CD8-positive, alpha-beta memory T cell (primary cell): ENCODE results near the gene SLC7A14. TPM values are rescaled to one million over a fixed set of nuclear protein-coding genes. Genes with fewer than 3 reads are reported as not detected.

ENCODE experiments used
- CTCF ChIA-PET: fragments of 350-600 bp; sonication (Branson Sonifier 250); formaldehyde crosslinking; loops from one replicate; lab custom pipeline; 2021; ENCODE audit warnings: antibody characterized with exemption; lab: Charles Lee
- POLR2A ChIA-PET: fragments of 350-600 bp; sonication (Branson Sonifier 250); formaldehyde crosslinking; loops from one replicate; lab custom pipeline; 2021; ENCODE audit warnings: antibody characterized with exemption; lab: Charles Lee
- DNase-seq, 5 donors: peaks; one replicate each; pipeline versions ENCODE4 v3.0.0 to v3.0.0-alpha.2; 2020 to 2022; ENCODE audit warnings: mixed read lengths in 1 of 5
- H3K27ac ChIP-seq: one replicate; pipeline ENCODE4 v1.7.0; 2013; ENCODE audit warnings: low read depth, mild to moderate bottlenecking, low read length, moderate library complexity
- H3K27me3 ChIP-seq: 2 replicates; pipeline ENCODE4 v1.7.0; 2013; ENCODE audit warnings: low read length, mild to moderate bottlenecking; ENCODE audit not compliant: insufficient read depth, poor library complexity, severe bottlenecking
- H3K36me3 ChIP-seq: 2 replicates; pipeline ENCODE4 v1.7.0; 2013; ENCODE audit warnings: mild to moderate bottlenecking, low read length, moderate library complexity; ENCODE audit not compliant: insufficient read depth
- H3K4me1 ChIP-seq: 2 replicates; pipeline ENCODE4 v1.7.0; 2013; ENCODE audit warnings: mild to moderate bottlenecking, low read length, moderate library complexity; ENCODE audit not compliant: insufficient read depth
- H3K4me3 ChIP-seq: 2 replicates; pipeline ENCODE4 v1.7.0; 2013; ENCODE audit warnings: mild to moderate bottlenecking, low read length
- H3K9me3 ChIP-seq: 2 replicates; pipeline ENCODE4 v1.7.0; 2013; ENCODE audit warnings: mild to moderate bottlenecking, low read length
- H3K27ac Mint-ChIP-seq, 8 donors: one replicate each; pipeline ENCODE4 v1.8.0; 2020 to 2021; ENCODE audit warnings: mixed read lengths in 8 of 8, mild to moderate bottlenecking in 6 of 8, inconsistent platforms in 3 of 8, moderate library complexity in 3 of 8
- H3K27me3 Mint-ChIP-seq, 2 donors: one replicate each; pipeline ENCODE4 v1.8.0; 2020 to 2021; ENCODE audit warnings: mixed read lengths in 2 of 2, mild to moderate bottlenecking in 1 of 2, moderate library complexity in 1 of 2
- H3K36me3 Mint-ChIP-seq, 3 donors: one replicate each; pipeline ENCODE4 v1.8.0; 2020 to 2021; ENCODE audit warnings: mixed read lengths in 3 of 3, inconsistent platforms in 1 of 3, mild to moderate bottlenecking in 1 of 3
- H3K4me1 Mint-ChIP-seq, 3 donors: one replicate each; pipeline ENCODE4 v1.8.0; 2020 to 2021; ENCODE audit warnings: mixed read lengths in 3 of 3, inconsistent platforms in 1 of 3, mild to moderate bottlenecking in 1 of 3
- H3K4me3 Mint-ChIP-seq, 7 donors: one replicate each; pipeline ENCODE4 v1.8.0; 2020 to 2021; ENCODE audit warnings: mixed read lengths in 7 of 7, mild to moderate bottlenecking in 6 of 7, moderate library complexity in 4 of 7, inconsistent platforms in 2 of 7
- H3K9me3 Mint-ChIP-seq, 5 donors: one replicate each; pipeline ENCODE4 v1.8.0; 2020 to 2022; ENCODE audit warnings: mixed read lengths in 5 of 5, mild to moderate bottlenecking in 3 of 5, moderate library complexity in 2 of 5, inconsistent platforms in 1 of 5
- polyA plus RNA-seq: library from polyadenylated mRNA; unstranded; fragments of 300-500 nt; fragmentation: Illumina TruSeq; gene quantifications from one replicate; pipeline ENCODE4 v1.2.3, GENCODE V29; 2021
- total RNA-seq, 2 experiments: library from RNA; stranded (reverse); gene quantifications; one replicate each; pipeline ENCODE4 v1.2.3, GENCODE V29; 2021

The SLC7A14 gene
- total RNA-seq (not detected), polyA plus RNA-seq (not detected)

GRCh38 chr3:170585937-170586310 is at the start of gene SLC7A14:
TSS of gene SLC7A14 (minus strand) at chr3:170586075. CDS start at chr3:170526936, 59,139 bp downstream.
- peaks cover 0 to 4% (median 0%) of the 10 kb centered on the region in 3 donors for H3K36me3 Mint-ChIP-seq
- no peaks in the 10 kb centered on the region for H3K4me1 Mint-ChIP-seq
- no peak within 1 kb of the TSS for H3K27ac ChIP-seq
- H3K27me3 Mint-ChIP-seq = peaks cover 32 to 61% of the 10 kb centered on the region in 2 donors
- POLR2A ChIA-PET = no interaction called here
- DNase-seq = no peak
- H3K36me3 ChIP-seq = no peaks in the 10 kb centered on the region
- peaks cover 4 to 18% (median 5%) of the 10 kb centered on the region in 5 donors for H3K9me3 Mint-ChIP-seq
- H3K4me3 Mint-ChIP-seq = no peak within 1 kb of the TSS
- CTCF ChIA-PET = no interaction called here
- no peak within 1 kb of the TSS for H3K27ac Mint-ChIP-seq
- peaks cover 3% of the 10 kb centered on the region for H3K27me3 ChIP-seq
- no peaks in the 10 kb centered on the region for H3K4me1 ChIP-seq
- H3K9me3 ChIP-seq = no peaks in the 10 kb centered on the region
- no peak within 1 kb of the TSS for H3K4me3 ChIP-seq

- CTCF ChIA-PET = no interaction called here
- H3K27me3 Mint-ChIP-seq = peaks cover 7 to 18% of the 10 kb centered on the region in 2 donors
Measured at GRCh38 chr3:170635385-170635735, 49.5 kb upstream of the SLC7A14 start.

GRCh38 chr3:170634663-170635384 is 48.9 kb upstream of the SLC7A14 start:
- ChIA-PET CTCF (no interaction called here), POLR2A (no interaction called here)
- Mint-ChIP-seq H3K9me3 (no peaks in the 10 kb centered on the region), H3K36me3 (no peaks in the 10 kb centered on the region), H3K4me1 (no peaks in the 10 kb centered on the region), H3K27ac (no peak overlapping the region), H3K27me3 (peaks cover 7 to 18% of the 10 kb centered on the region in 2 donors), H3K4me3 (no peak overlapping the region)
- DNase-seq = no peak
- no peak overlapping the region for H3K4me3 ChIP-seq
- no peaks in the 10 kb centered on the region for H3K4me1 ChIP-seq
- H3K27ac ChIP-seq = no peak overlapping the region
- H3K9me3 ChIP-seq = no peaks in the 10 kb centered on the region
- no peaks in the 10 kb centered on the region for H3K27me3 ChIP-seq
- no peaks in the 10 kb centered on the region for H3K36me3 ChIP-seq

More at GRCh38 chr3:170635385-170635735, 49.5 kb upstream of the SLC7A14 start:
- Histone ChIP-seq H3K27ac (no peak overlapping the region), H3K4me1 (no peaks in the 10 kb centered on the region), H3K27me3 (no peaks in the 10 kb centered on the region), H3K36me3 (no peaks in the 10 kb centered on the region), H3K9me3 (no peaks in the 10 kb centered on the region), H3K4me3 (no peak overlapping the region)
- H3K27ac Mint-ChIP-seq = no peak overlapping the region
- no peak overlapping the region for H3K4me3 Mint-ChIP-seq
- no peak for DNase-seq
- H3K9me3 Mint-ChIP-seq = no peaks in the 10 kb centered on the region
- POLR2A ChIA-PET = no interaction called here
- H3K36me3 Mint-ChIP-seq = no peaks in the 10 kb centered on the region
- no peaks in the 10 kb centered on the region for H3K4me1 Mint-ChIP-seq

- ChIA-PET CTCF (no interaction called here), POLR2A (no interaction called here)
- no peak for DNase-seq
- Histone ChIP-seq H3K4me3 (no peak overlapping the region), H3K36me3 (no peaks in the 10 kb centered on the region), H3K9me3 (no peaks in the 10 kb centered on the region), H3K4me1 (no peaks in the 10 kb centered on the region), H3K27ac (no peak overlapping the region), H3K27me3 (no peaks in the 10 kb centered on the region)
- H3K27ac Mint-ChIP-seq = no peak overlapping the region
- no peak overlapping the region for H3K4me3 Mint-ChIP-seq
- H3K9me3 Mint-ChIP-seq = no peaks in the 10 kb centered on the region
- no peaks in the 10 kb centered on the region for H3K4me1 Mint-ChIP-seq
- H3K36me3 Mint-ChIP-seq = no peaks in the 10 kb centered on the region
- peaks cover 9 to 22% of the 10 kb centered on the region in 2 donors for H3K27me3 Mint-ChIP-seq
Measured at GRCh38 chr3:170633573-170633972, 47.7 kb upstream of the SLC7A14 start.

GRCh38 chr3:170632780-170633179 is 46.9 kb upstream of the SLC7A14 start:
- Histone ChIP-seq H3K9me3 (no peaks in the 10 kb centered on the region), H3K36me3 (no peaks in the 10 kb centered on the region), H3K27me3 (no peaks in the 10 kb centered on the region), H3K27ac (no peak overlapping the region), H3K4me3 (no peak overlapping the region), H3K4me1 (no peaks in the 10 kb centered on the region)
- H3K4me3 Mint-ChIP-seq = no peak overlapping the region
- no peak overlapping the region for H3K27ac Mint-ChIP-seq
- ChIA-PET CTCF (no interaction called here), POLR2A (no interaction called here)
- peaks cover 9 to 22% of the 10 kb centered on the region in 2 donors for H3K27me3 Mint-ChIP-seq
- no peaks in the 10 kb centered on the region for H3K4me1 Mint-ChIP-seq
- no peaks in the 10 kb centered on the region for H3K36me3 Mint-ChIP-seq
- no peaks in the 10 kb centered on the region for H3K9me3 Mint-ChIP-seq
- DNase-seq = no peak

GRCh38 chr3:170631755-170632488 is 46.0 kb upstream of the SLC7A14 start:
- POLR2A ChIA-PET = no interaction called here
- H3K4me3 ChIP-seq = no peak overlapping the region
- CTCF ChIA-PET = no interaction called here

GRCh38 chr3:170623524-170623923 is 37.6 kb upstream of the SLC7A14 start:
- Mint-ChIP-seq H3K9me3 (peaks cover 0 to 4% (median 0%) of the 10 kb centered on the region in 5 donors), H3K4me1 (no peaks in the 10 kb centered on the region), H3K27ac (no peak overlapping the region), H3K4me3 (no peak overlapping the region), H3K36me3 (no peaks in the 10 kb centered on the region), H3K27me3 (peaks cover 15 to 34% of the 10 kb centered on the region in 2 donors)
- Histone ChIP-seq H3K9me3 (no peaks in the 10 kb centered on the region), H3K27me3 (no peaks in the 10 kb centered on the region), H3K4me1 (no peaks in the 10 kb centered on the region), H3K27ac (no peak overlapping the region), H3K4me3 (no peak overlapping the region), H3K36me3 (no peaks in the 10 kb centered on the region)
- ChIA-PET CTCF (no interaction called here), POLR2A (no interaction called here)
- no peak for DNase-seq

More at GRCh38 chr3:170631755-170632488, 46.0 kb upstream of the SLC7A14 start:
- Mint-ChIP-seq H3K36me3 (no peaks in the 10 kb centered on the region), H3K27me3 (peaks cover 7 to 22% of the 10 kb centered on the region in 2 donors), H3K27ac (no peak overlapping the region), H3K4me3 (no peak overlapping the region), H3K9me3 (no peaks in the 10 kb centered on the region), H3K4me1 (no peaks in the 10 kb centered on the region)
- no peak for DNase-seq
- Histone ChIP-seq H3K9me3 (no peaks in the 10 kb centered on the region), H3K4me1 (no peaks in the 10 kb centered on the region), H3K27me3 (no peaks in the 10 kb centered on the region), H3K36me3 (no peaks in the 10 kb centered on the region), H3K27ac (no peak overlapping the region)

- Histone ChIP-seq H3K36me3 (no peaks in the 10 kb centered on the region), H3K4me1 (no peaks in the 10 kb centered on the region), H3K4me3 (no peak overlapping the region), H3K27ac (no peak overlapping the region), H3K9me3 (no peaks in the 10 kb centered on the region), H3K27me3 (no peaks in the 10 kb centered on the region)
- no peak for DNase-seq
- peaks cover 15 to 34% of the 10 kb centered on the region in 2 donors for H3K27me3 Mint-ChIP-seq
- H3K4me1 Mint-ChIP-seq = no peaks in the 10 kb centered on the region
- peaks cover 0 to 4% (median 0%) of the 10 kb centered on the region in 5 donors for H3K9me3 Mint-ChIP-seq
- no peak overlapping the region for H3K27ac Mint-ChIP-seq
- H3K36me3 Mint-ChIP-seq = no peaks in the 10 kb centered on the region
- ChIA-PET POLR2A (no interaction called here), CTCF (no interaction called here)
- no peak overlapping the region for H3K4me3 Mint-ChIP-seq
Measured at GRCh38 chr3:170622369-170623159, 36.7 kb upstream of the SLC7A14 start.
